ENCODE results near the gene ZNF440. TPM values are rescaled to one million over a fixed set of nuclear protein-coding genes. Genes with fewer than 3 reads are reported as not detected.

ZNF440 gene
- total RNA-seq, 4 donors from 2014 or later = 8.4 to 12.2 (median 10.3) TPM

DNA sequence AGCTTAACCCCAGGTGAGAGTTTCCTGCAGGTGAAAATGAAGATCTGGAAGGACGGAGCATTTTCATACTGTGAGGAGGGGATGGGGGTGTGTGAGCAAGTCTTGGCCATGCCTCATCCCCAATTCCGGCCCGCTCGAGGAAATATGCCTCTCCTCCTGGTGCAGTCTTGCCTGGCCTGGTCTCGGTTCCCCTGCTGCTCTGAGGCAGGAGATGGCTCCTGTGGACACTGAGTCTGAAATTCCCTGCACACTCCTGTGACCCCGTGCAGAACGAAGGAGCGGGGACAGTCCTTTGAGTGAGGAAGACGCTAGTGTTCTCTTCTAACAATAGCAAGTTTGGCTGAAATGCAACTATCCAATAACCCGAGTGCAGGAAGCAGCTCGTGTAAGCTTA, 34.1 kb downstream of the ZNF440 start:
- TF ChIP-seq, protein P1, sequence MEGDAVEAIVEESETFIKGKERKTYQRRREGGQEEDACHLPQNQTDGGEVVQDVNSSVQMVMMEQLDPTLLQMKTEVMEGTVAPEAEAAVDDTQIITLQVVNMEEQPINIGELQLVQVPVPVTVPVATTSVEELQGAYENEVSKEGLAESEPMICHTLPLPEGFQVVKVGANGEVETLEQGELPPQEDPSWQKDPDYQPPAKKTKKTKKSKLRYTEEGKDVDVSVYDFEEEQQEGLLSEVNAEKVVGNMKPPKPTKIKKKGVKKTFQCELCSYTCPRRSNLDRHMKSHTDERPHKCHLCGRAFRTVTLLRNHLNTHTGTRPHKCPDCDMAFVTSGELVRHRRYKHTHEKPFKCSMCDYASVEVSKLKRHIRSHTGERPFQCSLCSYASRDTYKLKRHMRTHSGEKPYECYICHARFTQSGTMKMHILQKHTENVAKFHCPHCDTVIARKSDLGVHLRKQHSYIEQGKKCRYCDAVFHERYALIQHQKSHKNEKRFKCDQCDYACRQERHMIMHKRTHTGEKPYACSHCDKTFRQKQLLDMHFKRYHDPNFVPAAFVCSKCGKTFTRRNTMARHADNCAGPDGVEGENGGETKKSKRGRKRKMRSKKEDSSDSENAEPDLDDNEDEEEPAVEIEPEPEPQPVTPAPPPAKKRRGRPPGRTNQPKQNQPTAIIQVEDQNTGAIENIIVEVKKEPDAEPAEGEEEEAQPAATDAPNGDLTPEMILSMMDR (IDR thresholded peaks at IDR 0.05; ENCODE audit: low read depth) = no peak

- TF ChIP-seq, protein P1 (IDR thresholded peaks at IDR 0.05; ENCODE audit: low read depth) = no peak
These were observed 34.8 kb downstream of the ZNF440 start, which contains the start of gene ZNF439 for GRCh38 chr19:11848594-11849469. TSS of gene ZNF439 (plus strand) at chr19:11848726. CDS start at chr19:11848868, 142 bp downstream.

- TF ChIP-seq, protein P1 (IDR thresholded peaks at IDR 0.05; ENCODE audit: low read depth) = no peak
These were observed 39.3 kb downstream of the ZNF440 start for GRCh38 chr19:11853358-11853757.

- TF ChIP-seq, protein P1 (IDR thresholded peaks at IDR 0.05; ENCODE audit: low read depth) = no peak
These were observed 42.6 kb downstream of the ZNF440 start for GRCh38 chr19:11856596-11857250.

GRCh38 chr19:11860721-11861120, 46.6 kb downstream of the ZNF440 start:
- TF ChIP-seq, protein P1 (IDR thresholded peaks at IDR 0.05; ENCODE audit: low read depth) = no peak

DNA sequence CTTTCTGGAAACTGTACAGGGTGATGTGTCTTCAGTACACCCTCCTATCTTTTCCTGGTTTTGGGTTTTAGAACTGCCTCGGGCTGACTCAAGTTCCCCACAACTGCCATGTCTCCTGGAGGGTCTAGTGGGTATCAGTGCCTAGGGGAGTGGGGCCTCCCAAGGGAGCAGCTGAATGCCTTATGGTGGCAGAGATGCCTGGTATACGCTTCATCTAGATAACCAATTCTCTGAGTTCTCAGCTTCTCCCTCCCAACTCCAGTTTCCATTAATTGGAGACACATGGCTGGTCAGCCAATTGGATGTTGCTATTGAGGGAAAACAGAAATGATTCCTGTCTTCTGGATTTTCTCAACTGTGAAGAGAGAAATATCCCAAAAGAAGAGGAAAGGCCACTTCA, 47.2 kb downstream of the ZNF440 start:
- TF ChIP-seq, protein P1 (IDR thresholded peaks at IDR 0.05; ENCODE audit: low read depth) = no peak

DNA sequence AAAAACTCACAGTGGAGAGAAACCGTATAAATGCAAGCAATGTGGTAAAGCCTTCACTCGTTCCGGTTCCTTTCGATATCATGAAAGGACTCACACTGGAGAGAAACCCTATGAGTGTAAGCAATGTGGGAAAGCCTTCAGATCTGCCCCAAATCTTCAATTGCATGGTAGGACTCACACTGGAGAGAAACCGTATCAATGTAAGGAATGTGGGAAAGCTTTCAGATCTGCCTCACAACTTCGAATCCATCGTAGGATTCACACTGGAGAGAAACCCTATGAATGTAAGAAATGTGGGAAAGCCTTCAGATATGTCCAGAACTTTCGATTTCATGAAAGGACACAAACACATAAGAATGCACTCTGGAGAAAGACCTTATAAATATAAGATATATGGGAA, 54.1 kb downstream of the ZNF440 start:
- TF ChIP-seq, protein P1 (IDR thresholded peaks at IDR 0.05; ENCODE audit: low read depth) = no peak
